PC-9 (cell line): ENCODE measurements around the gene CTBP2. TPM values are rescaled to one million over a fixed set of nuclear protein-coding genes. Genes with fewer than 3 reads are reported as not detected.
A peak's percentile ranks its signal among the peaks of the same experiment; 100 is the strongest.

Experiments used
- BruUV-seq: library from RNA; stranded (reverse); fragments of 400-500 nt; replicated peaks from 2 replicates; lab custom pipeline; 2021; lab: Mats Ljungman, UMichigan
- CTCF ChIA-PET: fragments of 300-600 bp; sonication (Branson Sonifier 250); formaldehyde crosslinking; loops from one replicate; lab custom pipeline; 2022; ENCODE audit warnings: antibody characterized with exemption; lab: Charles Lee
- POLR2A ChIA-PET: fragments of 300-600 bp; sonication (Branson Sonifier 250); formaldehyde crosslinking; loops from one replicate; lab custom pipeline; 2022; ENCODE audit warnings: antibody characterized with exemption; ENCODE audit not compliant: unreplicated experiment; lab: Charles Lee
- DNase-seq, 2 experiments: peaks; one replicate each; pipeline versions ENCODE4 v3.0.0 to v3.0.0-alpha.2; 2015 to 2022; ENCODE audit warnings: mixed read lengths in 1 of 2
- H2AFZ ChIP-seq: fragments of 200-600 bp; sonication (generic); 2 replicates; pipeline ENCODE4 v1.8.1; 2017; ENCODE audit warnings: antibody characterized with exemption
- H3F3A ChIP-seq: fragments of 200-600 bp; sonication (generic); 2 replicates; pipeline ENCODE4 v1.8.1; 2017; ENCODE audit warnings: antibody characterized with exemption, mild to moderate bottlenecking, low read depth; ENCODE audit not compliant: insufficient read depth
- H3K27ac ChIP-seq: fragments of 200-600 bp; sonication (generic); 2 replicates; pipeline ENCODE4 v1.6.1; 2016; ENCODE audit warnings: mixed run types
- H3K27me3 ChIP-seq: fragments of 200-600 bp; sonication (generic); 2 replicates; pipeline ENCODE4 v1.6.1; 2016; ENCODE audit warnings: low read depth, mixed run types; ENCODE audit not compliant: insufficient read depth
- H3K36me3 ChIP-seq: fragments of 200-600 bp; sonication (generic); 2 replicates; pipeline ENCODE4 v1.6.1; 2016; ENCODE audit warnings: low read depth, mixed run types
- H3K4me1 ChIP-seq: fragments of 200-600 bp; sonication (generic); replicated peaks from 2 replicates; pipeline ENCODE4 v1.6.1; 2016; ENCODE audit warnings: mixed run types; ENCODE audit not compliant: insufficient read depth
- H3K4me2 ChIP-seq: fragments of 200-600 bp; sonication (generic); 2 replicates; pipeline ENCODE4 v1.6.1; 2017; ENCODE audit warnings: mixed run types
- H3K4me3 ChIP-seq: fragments of 200-600 bp; sonication (generic); 2 replicates; pipeline ENCODE4 v1.6.1; 2016; ENCODE audit warnings: mixed run types
- H3K79me2 ChIP-seq: fragments of 200-600 bp; sonication (generic); 2 replicates; pipeline ENCODE4 v1.6.1; 2017; ENCODE audit warnings: low read depth, mixed run types
- H3K9me2 ChIP-seq: fragments of 200-600 bp; sonication (generic); 2 replicates; pipeline ENCODE4 v1.8.1; 2017; ENCODE audit warnings: mild to moderate bottlenecking; ENCODE audit not compliant: insufficient read depth
- H3K9me3 ChIP-seq: fragments of 200-600 bp; sonication (generic); 2 replicates; pipeline ENCODE4 v1.8.1; 2016; ENCODE audit warnings: low read depth; ENCODE audit not compliant: insufficient read depth
- H4K20me1 ChIP-seq: fragments of 200-600 bp; sonication (generic); 2 replicates; pipeline ENCODE4 v1.8.1; 2017; ENCODE audit not compliant: insufficient read depth
- CTCF ChIP-seq: fragments of 200-600 bp; sonication (generic); conservative IDR thresholded peaks from 2 replicates; pipeline ENCODE4 v1.6.1; 2017; ENCODE audit warnings: mixed run types, antibody characterized with exemption, mild to moderate bottlenecking, moderate library complexity
- EZH2 ChIP-seq: fragments of 200-600 bp; sonication (generic); IDR thresholded peaks from 2 replicates; pipeline ENCODE4 v1.8.0; 2017; ENCODE audit warnings: antibody characterized with exemption, low read depth
- intact Hi-C: fragments of 100-400 bp; cut with micrococcal nuclease; formaldehyde crosslinking; loops from one replicate; pipeline ENCODE4 v1.10.0; 2022; ENCODE audit not compliant: unreplicated experiment
- total RNA-seq: library from RNA; stranded (reverse); gene quantifications from 2 replicates; pipeline ENCODE4 v1.2.3, GENCODE V29; 2021

The CTBP2 gene
- total RNA-seq, 1 experiment from 2014 or later, result 60.5 TPM

GRCh38 chr10:125190946-125191345 is 30.6 kb upstream of the CTBP2 start:
- no peaks in the 10 kb centered on the region for H4K20me1 ChIP-seq

GRCh38 chr10:125190414-125190813 is 30.1 kb upstream of the CTBP2 start:
- H3K79me2 ChIP-seq, result no peaks in the 10 kb centered on the region
- no peak overlapping the region for H3K4me3 ChIP-seq
- peak overlapping the region; percentile 5; the same call in 1 of the 2 replicates for H3K4me2 ChIP-seq
- no peak for DNase-seq
- H4K20me1 ChIP-seq, result no peaks in the 10 kb centered on the region
- intact Hi-C loops, result no loop called here
- peaks cover 15% of the 10 kb centered on the region for H3K4me1 ChIP-seq
- H3K36me3 ChIP-seq, result no peaks in the 10 kb centered on the region
- no peaks in the 10 kb centered on the region for H3K27me3 ChIP-seq
- H3K9me2 ChIP-seq, result no peaks in the 10 kb centered on the region
- TF ChIP-seq CTCF (no peak), EZH2 (no peak)
- no peak overlapping the region for H2AFZ ChIP-seq
- 0 out of 2 replicates have a peak overlapping the region, but pooled peaks have one; percentile 19 for H3K27ac ChIP-seq
- H3F3A ChIP-seq, result no peaks in the 10 kb centered on the region
- no TSS peak for BruUV-seq
- POLR2A ChIA-PET, result no interaction called here
- no peaks in the 10 kb centered on the region for H3K9me3 ChIP-seq
- CTCF ChIA-PET, result no interaction called here

More at GRCh38 chr10:125190946-125191345, 30.6 kb upstream of the CTBP2 start:
- no TSS peak for BruUV-seq
- H3K79me2 ChIP-seq, result no peaks in the 10 kb centered on the region
- no peaks in the 10 kb centered on the region for H3K27me3 ChIP-seq
- H3K4me2 ChIP-seq, result peak overlapping the region; percentile 5; the same call in 1 of the 2 replicates
- peaks cover 15% of the 10 kb centered on the region for H3K4me1 ChIP-seq
- H3K27ac ChIP-seq, result no peak overlapping the region
- no peaks in the 10 kb centered on the region for H3F3A ChIP-seq
- no peaks in the 10 kb centered on the region for H3K36me3 ChIP-seq
- H3K9me2 ChIP-seq, result no peaks in the 10 kb centered on the region
- no peaks in the 10 kb centered on the region for H3K9me3 ChIP-seq
- no peak for TF ChIP-seq EZH2
- no peak for TF ChIP-seq CTCF
- peak in 1 of 2 experiments; percentile 38 for DNase-seq
- H2AFZ ChIP-seq, result no peak overlapping the region
- intact Hi-C loops, result no loop called here
- CTCF ChIA-PET, result no interaction called here
- no peak overlapping the region for H3K4me3 ChIP-seq
- POLR2A ChIA-PET, result no interaction called here

GRCh38 chr10:125189162-125189561 is 28.8 kb upstream of the CTBP2 start:
- BruUV-seq, result no TSS peak
- no peaks in the 10 kb centered on the region for H3K27me3 ChIP-seq
- H3K4me3 ChIP-seq, result no peak overlapping the region
- peaks cover 15% of the 10 kb centered on the region for H3K4me1 ChIP-seq
- no peaks in the 10 kb centered on the region for H3K36me3 ChIP-seq
- no peak overlapping the region for H3K27ac ChIP-seq
- no peak overlapping the region for H3K4me2 ChIP-seq
- no peaks in the 10 kb centered on the region for H3F3A ChIP-seq
- no peak for DNase-seq
- TF ChIP-seq EZH2 (no peak), CTCF (no peak)
- CTCF ChIA-PET, result no interaction called here
- no peaks in the 10 kb centered on the region for H3K79me2 ChIP-seq
- intact Hi-C loops, result no loop called here
- H4K20me1 ChIP-seq, result no peaks in the 10 kb centered on the region
- POLR2A ChIA-PET, result no interaction called here
- no peak overlapping the region for H2AFZ ChIP-seq
- no peaks in the 10 kb centered on the region for H3K9me3 ChIP-seq
- no peaks in the 10 kb centered on the region for H3K9me2 ChIP-seq
